ENCODE data around the gene TMEM69.
"Not testable (repeated sequence)": the region's sequence is repeated elsewhere in the genome, so short reads cannot be mapped to it uniquely, and the experiment has no call there.

The TMEM69 gene

GRCh38 chr1:45678489-45678888 lies 9.5 kb upstream of the TMEM69 start:
- no peak for DNase-seq

- no peak for DNase-seq
These were observed 8.9 kb upstream of the TMEM69 start for GRCh38 chr1:45679123-45679522.

- no peak for DNase-seq
These were observed 5.0 kb upstream of the TMEM69 start for GRCh38 chr1:45682942-45683341.

GRCh38 chr1:45684402-45684801 lies 3.6 kb upstream of the TMEM69 start:
- DNase-seq, result no peak

GRCh38 chr1:45685308-45686014 lies 2.5 kb upstream of the TMEM69 start:
- DNase-seq, result no peak

- peak in 1 of 2 experiments; percentile 68 for DNase-seq
These were observed 2.0 kb upstream of the TMEM69 start for GRCh38 chr1:45686015-45686287.

GRCh38 chr1:45686288-45687013 lies 1.5 kb upstream of the TMEM69 start, which contains the start of gene GPBP1L1:
GPBP1L1 (minus strand) TSS chr1:45686533; CDS start chr1:45659087, 27,446 bp downstream.
- peak; percentile 99 for DNase-seq

- DNase-seq, result peak; percentile 96 to 97
These were observed 797 bp upstream of the TMEM69 start for GRCh38 chr1:45687014-45687753.

- DNase-seq, result not testable (repeated sequence)
These were observed 5.8 kb downstream of the TMEM69 start for GRCh38 chr1:45693811-45694210.

GRCh38 chr1:45694823-45695222 lies 6.8 kb downstream of the TMEM69 start:
- no peak for DNase-seq

GRCh38 chr1:45704637-45705036 lies 16.7 kb downstream of the TMEM69 start:
- DNase-seq, result no peak

- no peak for DNase-seq
These were observed 25.7 kb downstream of the TMEM69 start for GRCh38 chr1:45713711-45714110.

- DNase-seq, result no peak
These were observed 28.7 kb downstream of the TMEM69 start for GRCh38 chr1:45716700-45717099.

- DNase-seq, result not testable (repeated sequence)
These were observed 29.4 kb downstream of the TMEM69 start for GRCh38 chr1:45717386-45717785.

- DNase-seq, result no peak
These were observed 30.3 kb downstream of the TMEM69 start for GRCh38 chr1:45718289-45718688.

- DNase-seq, result no peak
These were observed 33.2 kb downstream of the TMEM69 start for GRCh38 chr1:45721207-45721606.

- DNase-seq, result no peak
These were observed 34.8 kb downstream of the TMEM69 start for GRCh38 chr1:45722809-45723208.

- no peak for DNase-seq
These were observed 35.4 kb downstream of the TMEM69 start for GRCh38 chr1:45723248-45723930.

GRCh38 chr1:45726007-45726406 lies 38.0 kb downstream of the TMEM69 start:
- DNase-seq, result not testable (repeated sequence)

GRCh38 chr1:45730075-45730779 lies 42.2 kb downstream of the TMEM69 start:
- DNase-seq, result no peak

- DNase-seq, result no peak
These were observed 42.9 kb downstream of the TMEM69 start for GRCh38 chr1:45730780-45731319.

GRCh38 chr1:45739137-45739536 lies 51.2 kb downstream of the TMEM69 start:
- no peak for DNase-seq
